Fibroblast of lung (primary cell): ENCODE data around the gene FASLG. TPM values are rescaled to one million over a fixed set of nuclear protein-coding genes. Genes with fewer than 3 reads are reported as not detected.

ENCODE experiments used
- DNase-seq, 2 donors: peaks; one replicate each; pipeline versions ENCODE4 v3.0.0 to v3.0.0-alpha.2; 2010; ENCODE audit warnings: low read depth in 2 of 2
- H2AFZ ChIP-seq: 2 replicates; pipeline ENCODE4 v1.5.1; 2012; ENCODE audit warnings: low read length, control low read depth, inconsistent platforms
- H3K27ac ChIP-seq: 2 replicates; pipeline ENCODE4 v1.5.1; 2011; ENCODE audit warnings: low read length, control low read depth; ENCODE audit not compliant: insufficient read depth
- H3K27me3 ChIP-seq: 2 replicates; pipeline ENCODE4 v1.5.1; 2011; ENCODE audit warnings: mild to moderate bottlenecking, low read length; ENCODE audit not compliant: control insufficient read depth, insufficient read depth
- H3K36me3 ChIP-seq: 2 replicates; pipeline ENCODE4 v1.5.1; 2011; ENCODE audit warnings: low read length; ENCODE audit not compliant: control insufficient read depth, insufficient read depth
- H3K4me1 ChIP-seq: 2 replicates; pipeline ENCODE4 v1.5.1; 2011; ENCODE audit warnings: low read length; ENCODE audit not compliant: control insufficient read depth, insufficient read depth; ENCODE audit errors: extremely low read depth
- H3K4me2 ChIP-seq: 2 replicates; pipeline ENCODE4 v1.5.1; 2011; ENCODE audit warnings: low read length, control low read depth; ENCODE audit not compliant: insufficient read depth; ENCODE audit errors: extremely low read depth
- H3K4me3 ChIP-seq, 4 experiments: fragments of 200-600 bp in 1 of 4; sonication (generic) in 1 of 4; replicated peaks in 1 of 4; 2 replicates each; pipeline ENCODE4 v1.5.1; 2011 to 2016; ENCODE audit warnings: low read length in 4 of 4, low read depth in 3 of 4, mild to moderate bottlenecking in 3 of 4, control low read depth in 2 of 4, inconsistent platforms in 1 of 4, mixed read lengths in 1 of 4; ENCODE audit not compliant: insufficient read depth in 1 of 4; ENCODE audit errors: control extremely low read depth in 1 of 4
- H3K79me2 ChIP-seq: 2 replicates; pipeline ENCODE4 v1.5.1; 2012; ENCODE audit warnings: mild to moderate bottlenecking, low read length, inconsistent platforms; ENCODE audit not compliant: control insufficient read depth, insufficient read depth
- H3K9ac ChIP-seq: 2 replicates; pipeline ENCODE4 v1.5.1; 2011; ENCODE audit warnings: mild to moderate bottlenecking, low read length, control low read depth; ENCODE audit not compliant: insufficient read depth
- H3K9me3 ChIP-seq: 2 replicates; pipeline ENCODE4 v1.5.1; 2012; ENCODE audit warnings: low read depth, low read length; ENCODE audit not compliant: control insufficient read depth, insufficient read depth
- H4K20me1 ChIP-seq: 2 replicates; pipeline ENCODE4 v1.5.1; 2011; ENCODE audit warnings: low read length; ENCODE audit not compliant: control insufficient read depth, insufficient read depth; ENCODE audit errors: extremely low read depth
- EZH2 ChIP-seq: IDR thresholded peaks from 2 replicates; pipeline ENCODE4 v1.5.1; 2012; ENCODE audit warnings: low read length, control low read depth, mild to moderate bottlenecking; ENCODE audit errors: missing control alignments
- polyA plus RNA-seq, 2 donors: library from polyadenylated mRNA; depleted of rRNA in 1 of 2; stranded (reverse) in 1 of 2; unstranded in 1 of 2; fragments of >200 nt; gene quantifications; 2 replicates each; pipeline ENCODE4 v1.2.1, GENCODE V29; 2011 to 2012; ENCODE audit warnings: missing spikeins in 1 of 2
- total RNA-seq: library from RNA; depleted of rRNA; stranded (reverse); fragments of >200 nt; gene quantifications from 2 replicates; pipeline ENCODE4 v1.2.1, GENCODE V29; 2014
- TF ChIP-seq, protein P1 (sequence below), 2 donors: IDR thresholded peaks in 1 of 2; conservative IDR thresholded peaks in 1 of 2; 1 replicate in 1 of 2; 2 replicates in 1 of 2; pipeline ENCODE4 v1.5.1; 2011 to 2012; ENCODE audit warnings: low read length in 2 of 2, control low read depth in 1 of 2, inconsistent platforms in 1 of 2, low read depth in 1 of 2, mild to moderate bottlenecking in 1 of 2

The FASLG gene
- total and polyA plus RNA-seq, 2 donors (not counting 1 experiment from before 2014, with no cell fraction given): not detected

DNA sequence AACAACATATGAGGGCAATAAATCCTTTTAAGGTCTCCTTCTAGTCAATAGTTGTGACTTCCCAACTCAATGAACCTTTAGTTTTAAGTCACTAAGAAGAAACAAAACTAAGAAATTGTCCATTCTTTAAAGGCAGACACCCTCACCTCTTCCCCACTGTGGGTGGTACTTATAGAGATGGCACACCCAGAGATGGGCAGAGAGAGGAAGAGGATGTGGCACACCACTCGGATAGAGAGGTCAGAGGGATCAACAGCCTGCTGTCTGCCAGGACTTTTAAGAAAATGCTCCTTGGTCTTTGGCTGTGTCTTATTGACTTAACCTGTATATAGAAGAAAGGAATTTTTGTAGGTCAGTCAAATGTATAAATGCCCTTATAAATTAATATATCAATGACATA is 45.1 kb downstream of the FASLG start:
- no peak overlapping the region for H3K4me3 ChIP-seq
- no peak for DNase-seq
- no peak overlapping the region for H3K4me2 ChIP-seq
- H4K20me1 ChIP-seq: no peaks in the 10 kb centered on the region
- no peak overlapping the region for H2AFZ ChIP-seq
- H3K9ac ChIP-seq: no peak overlapping the region
- H3K4me1 ChIP-seq: no peaks in the 10 kb centered on the region
- H3K27ac ChIP-seq: no peak overlapping the region
- H3K36me3 ChIP-seq: no peaks in the 10 kb centered on the region
- no peaks in the 10 kb centered on the region for H3K79me2 ChIP-seq
- H3K27me3 ChIP-seq: no peaks in the 10 kb centered on the region
- H3K9me3 ChIP-seq: no peaks in the 10 kb centered on the region
- TF ChIP-seq, protein P1, sequence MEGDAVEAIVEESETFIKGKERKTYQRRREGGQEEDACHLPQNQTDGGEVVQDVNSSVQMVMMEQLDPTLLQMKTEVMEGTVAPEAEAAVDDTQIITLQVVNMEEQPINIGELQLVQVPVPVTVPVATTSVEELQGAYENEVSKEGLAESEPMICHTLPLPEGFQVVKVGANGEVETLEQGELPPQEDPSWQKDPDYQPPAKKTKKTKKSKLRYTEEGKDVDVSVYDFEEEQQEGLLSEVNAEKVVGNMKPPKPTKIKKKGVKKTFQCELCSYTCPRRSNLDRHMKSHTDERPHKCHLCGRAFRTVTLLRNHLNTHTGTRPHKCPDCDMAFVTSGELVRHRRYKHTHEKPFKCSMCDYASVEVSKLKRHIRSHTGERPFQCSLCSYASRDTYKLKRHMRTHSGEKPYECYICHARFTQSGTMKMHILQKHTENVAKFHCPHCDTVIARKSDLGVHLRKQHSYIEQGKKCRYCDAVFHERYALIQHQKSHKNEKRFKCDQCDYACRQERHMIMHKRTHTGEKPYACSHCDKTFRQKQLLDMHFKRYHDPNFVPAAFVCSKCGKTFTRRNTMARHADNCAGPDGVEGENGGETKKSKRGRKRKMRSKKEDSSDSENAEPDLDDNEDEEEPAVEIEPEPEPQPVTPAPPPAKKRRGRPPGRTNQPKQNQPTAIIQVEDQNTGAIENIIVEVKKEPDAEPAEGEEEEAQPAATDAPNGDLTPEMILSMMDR (conservative IDR thresholded peaks at IDR 0.05 in 1 of 2, IDR thresholded peaks at IDR 0.05 in 1 of 2; ENCODE audit: low read depth in 1 of 2, low read length in 2 of 2): no peak
- TF ChIP-seq EZH2: no peak

GRCh38 chr1:172704420-172705210 is 45.7 kb downstream of the FASLG start:
- Histone ChIP-seq H3K9ac (no peak overlapping the region), H3K4me1 (no peaks in the 10 kb centered on the region), H3K9me3 (no peaks in the 10 kb centered on the region), H3K36me3 (no peaks in the 10 kb centered on the region), H3K27me3 (no peaks in the 10 kb centered on the region), H3K4me2 (no peak overlapping the region), H4K20me1 (no peaks in the 10 kb centered on the region), H3K27ac (no peak overlapping the region), H3K79me2 (no peaks in the 10 kb centered on the region), H2AFZ (no peak overlapping the region), H3K4me3 (no peak overlapping the region)
- TF ChIP-seq, protein P1 (conservative IDR thresholded peaks at IDR 0.05 in 1 of 2, IDR thresholded peaks at IDR 0.05 in 1 of 2; ENCODE audit: low read depth in 1 of 2, low read length in 2 of 2): no peak
- no peak for TF ChIP-seq EZH2
- no peak for DNase-seq

DNA sequence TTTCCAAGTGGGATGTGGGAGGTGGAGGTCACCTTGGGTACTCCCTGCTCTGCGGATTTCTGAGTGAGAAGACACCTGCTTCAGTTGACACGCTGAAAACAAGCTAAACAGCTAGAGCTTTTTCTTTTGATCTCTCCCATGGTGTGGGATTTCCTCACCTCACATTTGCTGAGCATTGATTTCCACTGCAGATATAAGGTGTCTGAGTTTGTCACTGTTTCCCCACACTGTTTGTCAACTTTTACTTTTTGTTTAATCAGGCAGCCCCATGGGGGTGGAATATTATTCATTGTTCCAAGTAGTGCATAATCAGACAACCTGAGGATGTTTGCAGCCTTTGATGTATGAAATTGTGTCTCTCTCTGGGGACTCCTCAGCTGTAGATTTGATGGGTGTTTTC is 49.5 kb downstream of the FASLG start:
- H3K27ac ChIP-seq: no peak overlapping the region
- H4K20me1 ChIP-seq: no peaks in the 10 kb centered on the region
- no peak overlapping the region for H3K9ac ChIP-seq
- DNase-seq: no peak
- H3K9me3 ChIP-seq: no peaks in the 10 kb centered on the region
- H3K4me1 ChIP-seq: no peaks in the 10 kb centered on the region
- TF ChIP-seq, protein P1 (conservative IDR thresholded peaks at IDR 0.05 in 1 of 2, IDR thresholded peaks at IDR 0.05 in 1 of 2; ENCODE audit: low read depth in 1 of 2, low read length in 2 of 2): no peak
- TF ChIP-seq EZH2: no peak
- H3K27me3 ChIP-seq: no peaks in the 10 kb centered on the region
- no peak overlapping the region for H3K4me2 ChIP-seq
- no peak overlapping the region for H3K4me3 ChIP-seq
- no peaks in the 10 kb centered on the region for H3K36me3 ChIP-seq
- no peak overlapping the region for H2AFZ ChIP-seq
- no peaks in the 10 kb centered on the region for H3K79me2 ChIP-seq
